Spleen (tissue), 11 donors: ENCODE data around the gene NUDT5. TPM values are rescaled to one million over a fixed set of nuclear protein-coding genes. Genes with fewer than 3 reads are reported as not detected.
A peak's percentile ranks its signal among the peaks of the same experiment; 100 is the strongest.

ENCODE experiments used
- DNase-seq: peaks from one replicate; pipeline ENCODE4 v3.0.0-alpha.2; 2020
- H3K27ac ChIP-seq, 8 donors: fragments of 200-600 bp; sonication (generic) in 7 of 8; 1 replicate in 4 of 8; 2 replicates in 4 of 8; pipeline versions ENCODE4 v1.5.0 to v1.8.0; 2016 to 2021; ENCODE audit warnings: inconsistent platforms in 4 of 8, mild to moderate bottlenecking in 4 of 8, moderate library complexity in 1 of 8
- H3K27me3 ChIP-seq, 7 donors: fragments of 200-600 bp; sonication (generic) in 6 of 7; replicated peaks in 1 of 7; 1 replicate in 4 of 7; 2 replicates in 3 of 7; pipeline versions ENCODE4 v1.5.0 to v1.8.0; 2016 to 2021; ENCODE audit warnings: inconsistent platforms in 3 of 7, mild to moderate bottlenecking in 1 of 7
- H3K36me3 ChIP-seq, 6 donors: fragments of 200-600 bp; sonication (generic) in 5 of 6; 1 replicate in 4 of 6; 2 replicates in 2 of 6; pipeline versions ENCODE4 v1.5.0 to v1.8.0; 2016 to 2021; ENCODE audit warnings: inconsistent platforms in 2 of 6
- H3K4me1 ChIP-seq, 6 donors: fragments of 200-600 bp; sonication (generic) in 5 of 6; 1 replicate in 3 of 6; 2 replicates in 3 of 6; pipeline versions ENCODE4 v1.5.0 to v1.8.0; 2016 to 2021; ENCODE audit warnings: inconsistent platforms in 3 of 6
- H3K4me3 ChIP-seq, 8 donors: fragments of 200-600 bp; sonication (generic) in 7 of 8; 1 replicate in 4 of 8; 2 replicates in 4 of 8; pipeline versions ENCODE4 v1.5.0 to v1.8.0; 2016 to 2021; ENCODE audit warnings: inconsistent platforms in 4 of 8, mild to moderate bottlenecking in 4 of 8, moderate library complexity in 2 of 8
- H3K9me3 ChIP-seq, 8 donors: fragments of 200-600 bp; sonication (generic) in 7 of 8; 1 replicate in 4 of 8; 2 replicates in 4 of 8; pipeline versions ENCODE4 v1.5.0 to v1.8.0; 2016 to 2021; ENCODE audit warnings: inconsistent platforms in 4 of 8
- POLR2A ChIP-seq, 3 donors: fragments of 450-650 bp; IDR thresholded peaks; one replicate each; pipeline ENCODE4 v1.5.1; 2017; ENCODE audit warnings: antibody characterized with exemption in 3 of 3, mild to moderate bottlenecking in 1 of 3
- POLR2AphosphoS5 ChIP-seq, 3 donors: sonication (generic); formaldehyde crosslinking; IDR thresholded peaks; one replicate each; pipeline ENCODE4 v1.5.1; 2017; ENCODE audit warnings: antibody characterized with exemption in 3 of 3
- WGBS, 5 donors: extraction: QIAGEN DNeasy Blood & Tissue Kit in 3 of 5; methylation state at CpG; one replicate each; pipeline versions ENCODE4 v1.1.5 to v1.1.7; 2013 to 2018; 5-methylcytosine and 5-hydroxymethylcytosine counted together
- intact Hi-C: fragments of 100-400 bp; cut with DNase I; formaldehyde crosslinking; loops from one replicate; pipeline ENCODE4 v1.15.0; 2023; ENCODE audit warnings: low total_unique reads
- polyA plus RNA-seq, 3 donors: library from polyadenylated mRNA; stranded (reverse); fragments of 200-250 nt; gene quantifications; one replicate each; pipeline ENCODE4 v1.2.1, GENCODE V29; 2013
- total RNA-seq, 7 donors: library from RNA; depleted of rRNA in 3 of 7; stranded (reverse); fragments of >200 nt in 3 of 7; fragmentation: NEBNext Ultra II Directional in 4 of 7; extraction: Animal tissue kit (Norgen Biotek cat#: 25700) in 4 of 7; gene quantifications; one replicate each; pipeline versions ENCODE4 v1.1.0 to v1.2.1, GENCODE V29; 2016 to 2021
- TF ChIP-seq, protein P1 (sequence below), 11 experiments: fragments of 200-600 bp in 7 of 11; fragments of 450-650 bp in 4 of 11; sonication (generic) in 4 of 11; IDR thresholded peaks in 8 of 11; conservative IDR thresholded peaks in 3 of 11; 1 replicate in 7 of 11; 2 replicates in 4 of 11; pipeline versions ENCODE4 v1.4.0 to v1.8.0; 2016 to 2021; ENCODE audit warnings: antibody characterized with exemption in 11 of 11, inconsistent platforms in 4 of 11, mild to moderate bottlenecking in 1 of 11
- donor health status: healthy with polysubstance abuse.
- donor health status: DM: no; HTN: no; CAD: no; lungs with moderate emphysema.
- donor health status: DM: no; HTN: no; CAD: no.
- donor health status: Bipolar disorder and iron deficiency.
- donor health status: healthy.
- donor health status: DM: no; HTN: no; CAD: no.
- donor health status: DM: yes; HTN: yes; CAD: no.

NUDT5 gene
- total and polyA plus RNA-seq, 10 donors = 32.5 to 63.4 (median 41.4) TPM

DNA sequence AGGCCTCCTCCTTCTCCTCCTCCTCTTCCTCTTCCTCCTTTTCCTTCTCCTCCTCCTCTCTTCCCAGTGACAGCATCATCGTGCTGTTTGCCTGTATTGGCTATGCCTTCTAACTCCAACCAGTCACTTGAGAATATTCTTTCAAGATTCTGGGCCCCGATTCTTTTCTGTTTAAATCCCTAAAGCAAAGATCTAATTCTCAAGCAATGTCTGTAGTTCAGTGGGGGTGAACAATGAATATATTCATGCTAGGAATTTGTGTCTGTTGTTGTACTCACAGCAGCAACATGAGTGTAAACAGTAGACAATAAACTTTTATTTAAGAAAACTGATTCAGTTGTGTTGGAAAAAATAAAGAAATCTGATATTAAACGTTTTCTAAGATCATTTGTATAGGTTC lies 30.7 kb downstream of the NUDT5 start:
- no peak for DNase-seq
- H3K9me3 ChIP-seq = no peaks in the 10 kb centered on the region
- H3K36me3 ChIP-seq = peaks cover 0 to 100% (median 69%) of the 10 kb centered on the region in 6 donors
- H3K4me1 ChIP-seq = no peaks in the 10 kb centered on the region
- intact Hi-C loops = no loop called here
- no peaks in the 10 kb centered on the region for H3K27me3 ChIP-seq
- no peak overlapping the region for H3K27ac ChIP-seq
- TF ChIP-seq, protein P1, sequence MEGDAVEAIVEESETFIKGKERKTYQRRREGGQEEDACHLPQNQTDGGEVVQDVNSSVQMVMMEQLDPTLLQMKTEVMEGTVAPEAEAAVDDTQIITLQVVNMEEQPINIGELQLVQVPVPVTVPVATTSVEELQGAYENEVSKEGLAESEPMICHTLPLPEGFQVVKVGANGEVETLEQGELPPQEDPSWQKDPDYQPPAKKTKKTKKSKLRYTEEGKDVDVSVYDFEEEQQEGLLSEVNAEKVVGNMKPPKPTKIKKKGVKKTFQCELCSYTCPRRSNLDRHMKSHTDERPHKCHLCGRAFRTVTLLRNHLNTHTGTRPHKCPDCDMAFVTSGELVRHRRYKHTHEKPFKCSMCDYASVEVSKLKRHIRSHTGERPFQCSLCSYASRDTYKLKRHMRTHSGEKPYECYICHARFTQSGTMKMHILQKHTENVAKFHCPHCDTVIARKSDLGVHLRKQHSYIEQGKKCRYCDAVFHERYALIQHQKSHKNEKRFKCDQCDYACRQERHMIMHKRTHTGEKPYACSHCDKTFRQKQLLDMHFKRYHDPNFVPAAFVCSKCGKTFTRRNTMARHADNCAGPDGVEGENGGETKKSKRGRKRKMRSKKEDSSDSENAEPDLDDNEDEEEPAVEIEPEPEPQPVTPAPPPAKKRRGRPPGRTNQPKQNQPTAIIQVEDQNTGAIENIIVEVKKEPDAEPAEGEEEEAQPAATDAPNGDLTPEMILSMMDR (IDR thresholded peaks at IDR 0.05 in 8 of 11, conservative IDR thresholded peaks at IDR 0.05 in 3 of 11) = no peak
- TF ChIP-seq POLR2AphosphoS5 (IDR thresholded peaks at IDR 0.05) (no peak), POLR2A (IDR thresholded peaks at IDR 0.05) (no peak)
- H3K4me3 ChIP-seq = no peak overlapping the region
- WGBS, 5 donors = 88 to 93% (median 92%) methylated on average over 3 of the region's 3 CpGs

GRCh38 chr10:12164085-12164484 lies 31.6 kb downstream of the NUDT5 start:
- H3K4me1 ChIP-seq = no peaks in the 10 kb centered on the region
- H3K4me3 ChIP-seq = no peak overlapping the region
- WGBS, 5 donors = 93 to 98% (median 93%) methylated on average over 12 of the region's 12 CpGs
- H3K27me3 ChIP-seq = no peaks in the 10 kb centered on the region
- no peak for TF ChIP-seq POLR2A (IDR thresholded peaks at IDR 0.05)
- TF ChIP-seq POLR2AphosphoS5 (IDR thresholded peaks at IDR 0.05) = peak in 2 of 3 donors; percentile 18 to 51
- TF ChIP-seq, protein P1 (IDR thresholded peaks at IDR 0.05 in 8 of 11, conservative IDR thresholded peaks at IDR 0.05 in 3 of 11) = no peak
- H3K9me3 ChIP-seq = no peaks in the 10 kb centered on the region
- intact Hi-C loops = no loop called here
- H3K36me3 ChIP-seq = peaks cover 0 to 100% (median 63%) of the 10 kb centered on the region in 6 donors
- no peak for DNase-seq
- H3K27ac ChIP-seq = no peak overlapping the region

DNA sequence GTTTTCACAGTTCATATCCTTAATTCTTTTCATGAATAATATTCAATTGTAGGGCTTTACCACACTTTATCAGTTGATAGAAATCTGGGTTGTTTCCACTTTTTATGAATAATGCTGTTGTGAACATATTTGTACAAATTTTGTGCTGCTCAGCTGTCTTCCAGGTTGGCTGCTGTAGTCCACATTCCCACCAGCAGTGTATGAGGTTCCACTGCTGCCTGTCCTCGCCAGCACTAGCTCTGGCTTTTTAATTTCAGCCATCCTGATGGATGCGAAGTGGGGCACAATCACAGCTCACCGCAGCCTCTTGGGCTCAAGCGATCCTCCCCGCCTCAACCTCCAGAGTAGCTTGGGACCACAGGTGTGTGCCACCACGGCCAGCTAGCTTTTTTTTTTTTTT lies 32.8 kb downstream of the NUDT5 start:
- Histone ChIP-seq H3K27ac (no peak overlapping the region), H3K27me3 (no peaks in the 10 kb centered on the region), H3K9me3 (no peaks in the 10 kb centered on the region), H3K4me1 (peaks cover 0 to 6% (median 0%) of the 10 kb centered on the region in 6 donors), H3K36me3 (peaks cover 0 to 100% (median 63%) of the 10 kb centered on the region in 6 donors), H3K4me3 (no peak overlapping the region)
- TF ChIP-seq POLR2A (IDR thresholded peaks at IDR 0.05) = no peak
- TF ChIP-seq POLR2AphosphoS5 (IDR thresholded peaks at IDR 0.05) = no peak
- TF ChIP-seq, protein P1 (IDR thresholded peaks at IDR 0.05 in 8 of 11, conservative IDR thresholded peaks at IDR 0.05 in 3 of 11) = no peak
- no peak for DNase-seq
- 95 to 99% (median 98%) methylated on average over 6 of the region's 6 CpGs for WGBS, 5 donors
- intact Hi-C loops = no loop called here

GRCh38 chr10:12160664-12161063 lies 35.0 kb downstream of the NUDT5 start:
- no peaks in the 10 kb centered on the region for H3K27me3 ChIP-seq
- H3K4me3 ChIP-seq = no peak overlapping the region
- DNase-seq = no peak
- peaks cover 0 to 9% (median 0%) of the 10 kb centered on the region in 6 donors for H3K4me1 ChIP-seq
- H3K9me3 ChIP-seq = no peaks in the 10 kb centered on the region
- TF ChIP-seq POLR2AphosphoS5 (IDR thresholded peaks at IDR 0.05) = no peak
- TF ChIP-seq POLR2A (IDR thresholded peaks at IDR 0.05) = no peak
- TF ChIP-seq, protein P1 (IDR thresholded peaks at IDR 0.05 in 8 of 11, conservative IDR thresholded peaks at IDR 0.05 in 3 of 11) = no peak
- H3K36me3 ChIP-seq = peaks cover 0 to 99% (median 49%) of the 10 kb centered on the region in 6 donors
- H3K27ac ChIP-seq = no peak overlapping the region
- intact Hi-C loops = no loop called here
- WGBS, 5 donors = 91 to 98% (median 93%) methylated on average over 5 of the region's 5 CpGs
